ENCODE results near the gene CCDC88B.

DNA sequence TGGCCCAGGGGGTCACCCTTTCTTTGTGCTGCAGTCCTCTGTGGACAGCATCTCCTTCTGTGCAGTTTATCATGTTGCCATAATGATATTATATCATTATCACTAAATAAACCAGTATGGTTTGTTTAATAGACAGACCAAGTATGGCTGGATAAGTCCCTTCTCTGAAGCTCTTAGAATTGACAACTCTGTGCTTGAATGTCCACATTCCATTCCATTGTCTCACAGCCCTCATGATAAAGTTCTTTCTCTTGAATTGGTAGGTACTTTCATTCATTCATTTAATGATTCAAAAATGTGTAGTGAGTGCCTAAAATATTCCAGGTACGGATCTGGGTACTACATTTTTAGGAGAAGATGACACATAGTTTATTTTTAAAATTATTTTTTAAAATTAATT lies 26.7 kb downstream of the CCDC88B start:
- TF ChIP-seq CTCF (IDR thresholded peaks at IDR 0.05), result no peak
- TF ChIP-seq POLR2AphosphoS5 (IDR thresholded peaks at IDR 0.05; ENCODE audit: insufficient read depth in 1 of 2, low read depth in 1 of 2), result no peak
